SK-N-SH treated with all-trans-retinoic acid at 6 μM for 48 hours (cell line): ENCODE measurements around the gene VPS13A.

Source experiments
- CSDC2 ChIP-seq: fragments of 250-450 bp; sonication (Bioruptor Pico); IDR thresholded peaks from 2 replicates; pipeline ENCODE4 v1.5.0; 2020; ENCODE audit warnings: mild to moderate bottlenecking, moderate library complexity
- CSRNP3 ChIP-seq: fragments of 250-450 bp; sonication (Bioruptor Pico); IDR thresholded peaks from 2 replicates; pipeline ENCODE4 v1.5.1; 2021; ENCODE audit warnings: mild to moderate bottlenecking, moderate library complexity
- GLIS3 ChIP-seq: fragments of 250-450 bp; sonication (Bioruptor Pico); IDR thresholded peaks from 2 replicates; pipeline ENCODE4 v1.5.0; 2020; ENCODE audit warnings: mild to moderate bottlenecking, moderate library complexity
- PPARA ChIP-seq: fragments of 250-450 bp; sonication (Bioruptor Pico); IDR thresholded peaks from 2 replicates; pipeline ENCODE4 v1.5.0; 2020; ENCODE audit warnings: mild to moderate bottlenecking, borderline replicate concordance
- RARB ChIP-seq: fragments of 250-450 bp; sonication (Bioruptor Pico); IDR thresholded peaks from 2 replicates; pipeline ENCODE4 v1.8.0; 2021; ENCODE audit warnings: mild to moderate bottlenecking, moderate library complexity
- TCF4 ChIP-seq: fragments of 250-450 bp; sonication (Bioruptor Pico); IDR thresholded peaks from 2 replicates; pipeline ENCODE4 v1.8.0; 2021; ENCODE audit warnings: mild to moderate bottlenecking, moderate library complexity, borderline replicate concordance
- TOX ChIP-seq: fragments of 250-450 bp; sonication (Bioruptor Pico); IDR thresholded peaks from 2 replicates; pipeline ENCODE4 v1.8.0; 2021; ENCODE audit warnings: mild to moderate bottlenecking, moderate library complexity, borderline replicate concordance
- TSHZ2 ChIP-seq: fragments of 250-450 bp; sonication (Bioruptor Pico); IDR thresholded peaks from 2 replicates; pipeline ENCODE4 v1.5.0; 2020; ENCODE audit warnings: mild to moderate bottlenecking, moderate library complexity
- ZC3H10 ChIP-seq: fragments of 250-450 bp; sonication (Bioruptor Pico); IDR thresholded peaks from 2 replicates; pipeline ENCODE4 v1.5.1; 2021; ENCODE audit warnings: mild to moderate bottlenecking, moderate library complexity
- ZFP3 ChIP-seq: fragments of 250-450 bp; sonication (Bioruptor Pico); IDR thresholded peaks from 2 replicates; pipeline ENCODE4 v1.5.0; 2020; ENCODE audit warnings: mild to moderate bottlenecking, moderate library complexity
- ZFP30 ChIP-seq: fragments of 450-650 bp; formaldehyde crosslinking; IDR thresholded peaks from 2 replicates; pipeline ENCODE4 v1.5.0; 2022; ENCODE audit warnings: mild to moderate bottlenecking, moderate library complexity
- ZNF8 ChIP-seq: fragments of 450-650 bp; formaldehyde crosslinking; IDR thresholded peaks from 2 replicates; pipeline ENCODE4 v1.5.0; 2020; ENCODE audit warnings: mild to moderate bottlenecking, moderate library complexity
- TF ChIP-seq, protein P1 (sequence below): fragments of 250-450 bp; sonication (Bioruptor Pico); IDR thresholded peaks from 2 replicates; pipeline ENCODE4 v1.8.0; 2020; ENCODE audit warnings: mild to moderate bottlenecking, moderate library complexity, borderline replicate concordance

DNA sequence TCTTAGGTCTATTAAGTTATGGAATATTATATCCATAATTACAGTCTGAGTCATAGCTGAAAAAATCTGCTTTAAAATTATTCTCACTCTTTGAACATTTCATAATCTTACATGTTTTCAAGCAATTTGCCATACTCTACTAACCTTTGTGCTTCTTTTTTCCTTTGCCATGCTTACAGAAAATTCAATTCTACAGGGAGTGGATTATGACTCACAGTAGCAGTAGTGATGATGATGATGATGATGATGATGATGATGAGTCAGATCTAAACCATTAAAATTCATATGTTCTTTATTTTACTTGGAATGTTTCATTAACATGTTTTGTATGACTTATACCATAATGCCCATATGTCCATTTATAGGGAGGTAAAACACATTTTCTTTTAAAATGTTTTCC lies 207.1 kb downstream of the VPS13A start:
- no peak for TF ChIP-seq CSRNP3 (CRISPR knock-in tag)
- TF ChIP-seq ZFP30 (CRISPR knock-in tag): no peak
- no peak for TF ChIP-seq ZNF8 (CRISPR knock-in tag)
- no peak for TF ChIP-seq TCF4 (CRISPR knock-in tag)
- TF ChIP-seq, protein P1, sequence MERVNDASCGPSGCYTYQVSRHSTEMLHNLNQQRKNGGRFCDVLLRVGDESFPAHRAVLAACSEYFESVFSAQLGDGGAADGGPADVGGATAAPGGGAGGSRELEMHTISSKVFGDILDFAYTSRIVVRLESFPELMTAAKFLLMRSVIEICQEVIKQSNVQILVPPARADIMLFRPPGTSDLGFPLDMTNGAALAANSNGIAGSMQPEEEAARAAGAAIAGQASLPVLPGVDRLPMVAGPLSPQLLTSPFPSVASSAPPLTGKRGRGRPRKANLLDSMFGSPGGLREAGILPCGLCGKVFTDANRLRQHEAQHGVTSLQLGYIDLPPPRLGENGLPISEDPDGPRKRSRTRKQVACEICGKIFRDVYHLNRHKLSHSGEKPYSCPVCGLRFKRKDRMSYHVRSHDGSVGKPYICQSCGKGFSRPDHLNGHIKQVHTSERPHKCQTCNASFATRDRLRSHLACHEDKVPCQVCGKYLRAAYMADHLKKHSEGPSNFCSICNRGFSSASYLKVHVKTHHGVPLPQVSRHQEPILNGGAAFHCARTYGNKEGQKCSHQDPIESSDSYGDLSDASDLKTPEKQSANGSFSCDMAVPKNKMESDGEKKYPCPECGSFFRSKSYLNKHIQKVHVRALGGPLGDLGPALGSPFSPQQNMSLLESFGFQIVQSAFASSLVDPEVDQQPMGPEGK (CRISPR knock-in tag): no peak
- no peak for TF ChIP-seq RARB (CRISPR knock-in tag)
- TF ChIP-seq GLIS3: no peak
- TF ChIP-seq CSDC2 (CRISPR knock-in tag): no peak
- TF ChIP-seq PPARA (CRISPR knock-in tag): no peak
- TF ChIP-seq TSHZ2 (CRISPR knock-in tag): no peak
- TF ChIP-seq ZFP3 (CRISPR knock-in tag): no peak
- TF ChIP-seq ZC3H10 (CRISPR knock-in tag): no peak
- no peak for TF ChIP-seq TOX (CRISPR knock-in tag)
